Lung microvascular endothelial cell (primary cell): Measurements from ENCODE around the gene HMOX1. TPM values are rescaled to one million over a fixed set of nuclear protein-coding genes. Genes with fewer than 3 reads are reported as not detected.

ENCODE experiments used
- DNase-seq, 2 donors: peaks; one replicate each; pipeline versions ENCODE4 v3.0.0 to v3.0.0-alpha.2; 2010; ENCODE audit warnings: low read depth in 2 of 2
- total RNA-seq: library from RNA; depleted of rRNA; stranded (reverse); fragments of >200 nt; gene quantifications from 2 replicates; pipeline ENCODE4 v1.2.1, GENCODE V29; 2014

The HMOX1 gene
- 50.3 and 60.7 TPM in 2 replicates for total RNA-seq

- peak; percentile 91 to 92 for DNase-seq
These were observed at the start of gene HMOX1 for GRCh38 chr22:35380537-35381423. TSS of gene HMOX1 (plus strand) at chr22:35381096. CDS start at chr22:35381174, 78 bp downstream.

GRCh38 chr22:35332278-35332677 lies 48.6 kb upstream of the HMOX1 start:
- DNase-seq: no peak

GRCh38 chr22:35333220-35333619 lies 47.7 kb upstream of the HMOX1 start:
- no peak for DNase-seq

GRCh38 chr22:35334004-35334403 lies 46.9 kb upstream of the HMOX1 start:
- no peak for DNase-seq

GRCh38 chr22:35335468-35335867 lies 45.4 kb upstream of the HMOX1 start:
- no peak for DNase-seq

GRCh38 chr22:35335936-35336781 lies 44.7 kb upstream of the HMOX1 start:
- DNase-seq: peak in 1 of 2 donors; percentile 29

GRCh38 chr22:35337932-35338331 lies 43.0 kb upstream of the HMOX1 start:
- peak in 1 of 2 donors; percentile 36 for DNase-seq

- no peak for DNase-seq
These were observed 39.6 kb upstream of the HMOX1 start for GRCh38 chr22:35341090-35341874.

GRCh38 chr22:35342390-35342789 lies 38.5 kb upstream of the HMOX1 start:
- DNase-seq: no peak

- DNase-seq: no peak
These were observed 37.0 kb upstream of the HMOX1 start for GRCh38 chr22:35343664-35344550.

GRCh38 chr22:35344956-35345690 lies 35.8 kb upstream of the HMOX1 start:
- no peak for DNase-seq

GRCh38 chr22:35345808-35346505 lies 34.9 kb upstream of the HMOX1 start:
- DNase-seq: no peak

- no peak for DNase-seq
These were observed 34.2 kb upstream of the HMOX1 start for GRCh38 chr22:35346596-35347220.

- DNase-seq: no peak
These were observed 33.4 kb upstream of the HMOX1 start for GRCh38 chr22:35347462-35347861.

- DNase-seq: no peak
These were observed 32.8 kb upstream of the HMOX1 start for GRCh38 chr22:35348026-35348590.

GRCh38 chr22:35348703-35349102 lies 32.2 kb upstream of the HMOX1 start:
- DNase-seq: no peak

GRCh38 chr22:35349368-35349703 lies 31.6 kb upstream of the HMOX1 start:
- DNase-seq: no peak

- DNase-seq: no peak
These were observed 31.0 kb upstream of the HMOX1 start for GRCh38 chr22:35349704-35350538.
